ENCODE results near the gene TSSK2.

TSSK2 gene

GRCh38 chr22:19106886-19107729 is 24.0 kb upstream of the TSSK2 start:
- DNase-seq (ENCODE audit: low read depth), result no peak

- no peak for DNase-seq (ENCODE audit: low read depth)
Observed at GRCh38 chr22:19107730-19108074, 23.4 kb upstream of the TSSK2 start.

- DNase-seq (ENCODE audit: low read depth), result no peak
Observed at GRCh38 chr22:19108807-19109197, 22.3 kb upstream of the TSSK2 start.

- DNase-seq (ENCODE audit: low read depth), result no peak
Observed at GRCh38 chr22:19109198-19110063, 21.7 kb upstream of the TSSK2 start.

- DNase-seq (ENCODE audit: low read depth), result no peak
Observed at GRCh38 chr22:19110064-19110458, 21.0 kb upstream of the TSSK2 start.

GRCh38 chr22:19110646-19111045 is 20.5 kb upstream of the TSSK2 start:
- no peak for DNase-seq (ENCODE audit: low read depth)

GRCh38 chr22:19111140-19111539 is 20.0 kb upstream of the TSSK2 start:
- DNase-seq (ENCODE audit: low read depth), result no peak

- no peak for DNase-seq (ENCODE audit: low read depth)
Observed at GRCh38 chr22:19111584-19111983, 19.5 kb upstream of the TSSK2 start.

- DNase-seq (ENCODE audit: low read depth), result no peak
Observed at GRCh38 chr22:19113429-19113828, 17.7 kb upstream of the TSSK2 start.

GRCh38 chr22:19114984-19115552 is 16.0 kb upstream of the TSSK2 start:
- DNase-seq (ENCODE audit: low read depth), result no peak

- DNase-seq (ENCODE audit: low read depth), result no peak
Observed at GRCh38 chr22:19115628-19116027, 15.5 kb upstream of the TSSK2 start.

- no peak for DNase-seq (ENCODE audit: low read depth)
Observed at GRCh38 chr22:19117111-19117512, 14.0 kb upstream of the TSSK2 start.

- DNase-seq (ENCODE audit: low read depth), result no peak
Observed at GRCh38 chr22:19118329-19118880, 12.7 kb upstream of the TSSK2 start.

GRCh38 chr22:19119949-19120348 is 11.2 kb upstream of the TSSK2 start:
- no peak for DNase-seq (ENCODE audit: low read depth)

GRCh38 chr22:19120829-19121630 is 10.1 kb upstream of the TSSK2 start:
- no peak for DNase-seq (ENCODE audit: low read depth)

- peak; percentile 20 for DNase-seq (ENCODE audit: low read depth)
Observed at GRCh38 chr22:19121631-19122142, 9.4 kb upstream of the TSSK2 start.

- peak; percentile 64 for DNase-seq (ENCODE audit: low read depth)
Observed at GRCh38 chr22:19122143-19122751, 8.9 kb upstream of the TSSK2 start, which contains the start of gene DGCR2. Gene DGCR2 (minus strand): TSS chr22:19122412. CDS start chr22:19122206, 206 bp downstream.

GRCh38 chr22:19122752-19123492 is 8.2 kb upstream of the TSSK2 start:
- DNase-seq (ENCODE audit: low read depth), result no peak

GRCh38 chr22:19123936-19124335 is 7.2 kb upstream of the TSSK2 start:
- DNase-seq (ENCODE audit: low read depth), result no peak

- no peak for DNase-seq (ENCODE audit: low read depth)
Observed at GRCh38 chr22:19124377-19124776, 6.7 kb upstream of the TSSK2 start.

All from GM04503 (cell line).